Measurements from ENCODE around the gene MX2. TPM values are rescaled to one million over a fixed set of nuclear protein-coding genes. Genes with fewer than 3 reads are reported as not detected.

Gene MX2
- total RNA-seq, 1 donor from 2014 or later: 18.9 TPM

- DNase-seq (ENCODE audit: low spot score): no peak
Measured at GRCh38 chr21:41433566-41433965, 71.7 kb downstream of the MX2 start.

- no peak for DNase-seq (ENCODE audit: low spot score)
Measured at GRCh38 chr21:41435706-41436105, 73.9 kb downstream of the MX2 start.

GRCh38 chr21:41437729-41438128 lies 75.9 kb downstream of the MX2 start:
- DNase-seq (ENCODE audit: low spot score): no peak

GRCh38 chr21:41438425-41439113 lies 76.7 kb downstream of the MX2 start:
- no peak for DNase-seq (ENCODE audit: low spot score)

GRCh38 chr21:41439248-41439647 lies 77.4 kb downstream of the MX2 start:
- no peak for DNase-seq (ENCODE audit: low spot score)

- no peak for DNase-seq (ENCODE audit: low spot score)
Measured at GRCh38 chr21:41441546-41441945, 79.7 kb downstream of the MX2 start.

- no peak for DNase-seq (ENCODE audit: low spot score)
Measured at GRCh38 chr21:41442481-41443186, 80.8 kb downstream of the MX2 start.

- DNase-seq (ENCODE audit: low spot score): no peak
Measured at GRCh38 chr21:41443562-41443961, 81.7 kb downstream of the MX2 start.

GRCh38 chr21:41444703-41445464 lies 83.1 kb downstream of the MX2 start:
- DNase-seq (ENCODE audit: low spot score): no peak

GRCh38 chr21:41445465-41445862 lies 83.6 kb downstream of the MX2 start:
- no peak for DNase-seq (ENCODE audit: low spot score)

- no peak for DNase-seq (ENCODE audit: low spot score)
Measured at GRCh38 chr21:41446586-41446985, 84.8 kb downstream of the MX2 start.

- DNase-seq (ENCODE audit: low spot score): no peak
Measured at GRCh38 chr21:41447356-41447755, 85.5 kb downstream of the MX2 start.

GRCh38 chr21:41449613-41450012 lies 87.8 kb downstream of the MX2 start:
- no peak for DNase-seq (ENCODE audit: low spot score)

- no peak for DNase-seq (ENCODE audit: low spot score)
Measured at GRCh38 chr21:41451753-41452676, 90.2 kb downstream of the MX2 start.

GRCh38 chr21:41453198-41453597 lies 91.4 kb downstream of the MX2 start:
- DNase-seq (ENCODE audit: low spot score): no peak

- DNase-seq (ENCODE audit: low spot score): no peak
Measured at GRCh38 chr21:41453761-41454160, 91.9 kb downstream of the MX2 start.

- DNase-seq (ENCODE audit: low spot score): no peak
Measured at GRCh38 chr21:41458121-41458520, 96.3 kb downstream of the MX2 start.

GRCh38 chr21:41458559-41458958 lies 96.7 kb downstream of the MX2 start:
- no peak for DNase-seq (ENCODE audit: low spot score)

All from ureter (tissue), 1 donor.